ENCODE measurements around the gene MRRF.

The MRRF gene

GRCh38 chr9:122333169-122333808 lies 68.6 kb downstream of the MRRF start:
- H3K9ac ChIP-seq (ENCODE audit: low read depth, low read length): no peak overlapping the region
- no peaks in the 10 kb centered on the region for H3K36me3 ChIP-seq (ENCODE audit: control insufficient read depth, insufficient read depth, low read length)
- H3K4me1 ChIP-seq (ENCODE audit: control insufficient read depth, insufficient read depth, low read length): peaks cover 48% of the 10 kb centered on the region
- no peak overlapping the region for H3K4me3 ChIP-seq (ENCODE audit: low read depth, low read length)
- no peak overlapping the region for H3K27ac ChIP-seq (ENCODE audit: low read depth, low read length)
- no peaks in the 10 kb centered on the region for H3K27me3 ChIP-seq (ENCODE audit: control insufficient read depth, insufficient read depth, low read length)
- no peaks in the 10 kb centered on the region for H3K9me3 ChIP-seq (ENCODE audit: control insufficient read depth, insufficient read depth, low read length)

GRCh38 chr9:122334916-122335315 lies 70.2 kb downstream of the MRRF start:
- H3K36me3 ChIP-seq (ENCODE audit: control insufficient read depth, insufficient read depth, low read length): no peaks in the 10 kb centered on the region
- H3K4me3 ChIP-seq (ENCODE audit: low read depth, low read length): no peak overlapping the region
- no peaks in the 10 kb centered on the region for H3K9me3 ChIP-seq (ENCODE audit: control insufficient read depth, insufficient read depth, low read length)
- peaks cover 58% of the 10 kb centered on the region for H3K4me1 ChIP-seq (ENCODE audit: control insufficient read depth, insufficient read depth, low read length)
- H3K27ac ChIP-seq (ENCODE audit: low read depth, low read length): no peak overlapping the region
- H3K27me3 ChIP-seq (ENCODE audit: control insufficient read depth, insufficient read depth, low read length): no peaks in the 10 kb centered on the region
- no peak overlapping the region for H3K9ac ChIP-seq (ENCODE audit: low read depth, low read length)

DNA sequence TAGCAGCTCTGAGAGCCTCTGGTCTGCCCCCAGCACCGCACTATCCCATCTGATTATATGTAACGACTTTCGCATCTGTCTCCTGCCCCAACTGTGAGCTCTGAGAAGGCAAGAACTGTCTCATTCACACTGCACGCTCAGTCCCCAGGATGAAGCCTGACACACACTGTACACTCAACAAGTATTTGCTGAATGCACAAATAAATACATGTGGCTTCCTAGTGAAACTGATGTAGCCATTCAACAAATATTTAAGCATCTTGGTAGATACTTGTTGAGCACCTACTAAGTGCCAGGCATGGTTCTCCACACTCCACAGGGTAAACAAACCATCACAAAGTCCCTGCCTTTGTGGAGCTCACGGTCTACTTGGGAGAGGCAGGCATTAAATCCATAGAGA lies 71.5 kb downstream of the MRRF start:
- no peaks in the 10 kb centered on the region for H3K36me3 ChIP-seq (ENCODE audit: control insufficient read depth, insufficient read depth, low read length)
- H3K4me3 ChIP-seq (ENCODE audit: low read depth, low read length): no peak overlapping the region
- H3K9me3 ChIP-seq (ENCODE audit: control insufficient read depth, insufficient read depth, low read length): no peaks in the 10 kb centered on the region
- H3K27me3 ChIP-seq (ENCODE audit: control insufficient read depth, insufficient read depth, low read length): no peaks in the 10 kb centered on the region
- H3K27ac ChIP-seq (ENCODE audit: low read depth, low read length): no peak overlapping the region
- peaks cover 58% of the 10 kb centered on the region for H3K4me1 ChIP-seq (ENCODE audit: control insufficient read depth, insufficient read depth, low read length)
- no peak overlapping the region for H3K9ac ChIP-seq (ENCODE audit: low read depth, low read length)

GRCh38 chr9:122336866-122337555 lies 72.3 kb downstream of the MRRF start:
- H3K4me3 ChIP-seq (ENCODE audit: low read depth, low read length): 0 out of 2 replicates have a peak overlapping the region, but pooled peaks have one; percentile 27
- no peaks in the 10 kb centered on the region for H3K36me3 ChIP-seq (ENCODE audit: control insufficient read depth, insufficient read depth, low read length)
- no peaks in the 10 kb centered on the region for H3K9me3 ChIP-seq (ENCODE audit: control insufficient read depth, insufficient read depth, low read length)
- no peak overlapping the region for H3K27ac ChIP-seq (ENCODE audit: low read depth, low read length)
- peaks cover 56% of the 10 kb centered on the region for H3K4me1 ChIP-seq (ENCODE audit: control insufficient read depth, insufficient read depth, low read length)
- H3K9ac ChIP-seq (ENCODE audit: low read depth, low read length): no peak overlapping the region
- no peaks in the 10 kb centered on the region for H3K27me3 ChIP-seq (ENCODE audit: control insufficient read depth, insufficient read depth, low read length)

DNA sequence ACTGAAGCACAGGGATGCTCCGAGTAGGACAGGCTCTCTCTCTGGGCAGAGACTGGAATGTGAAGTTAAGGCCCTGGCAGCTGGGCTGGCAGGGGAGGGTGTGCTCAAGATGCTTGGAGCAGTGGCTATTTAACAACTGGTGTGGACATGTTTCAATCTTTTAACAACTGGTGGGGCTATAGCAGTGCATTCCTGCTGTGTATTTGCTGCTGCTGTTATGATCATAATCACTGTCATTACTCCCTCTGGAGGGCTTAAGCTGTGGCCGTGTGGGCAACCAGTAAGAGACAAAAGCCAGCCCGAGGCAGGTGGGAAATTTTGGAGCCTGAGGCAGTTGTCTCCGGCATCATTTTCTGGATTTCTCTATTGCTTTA lies 72.9 kb downstream of the MRRF start:
- Histone ChIP-seq H3K27ac (ENCODE audit: low read depth, low read length) (no peak overlapping the region), H3K27me3 (ENCODE audit: control insufficient read depth, insufficient read depth, low read length) (no peaks in the 10 kb centered on the region), H3K4me3 (ENCODE audit: low read depth, low read length) (0 out of 2 replicates have a peak overlapping the region, but pooled peaks have one; percentile 27), H3K36me3 (ENCODE audit: control insufficient read depth, insufficient read depth, low read length) (no peaks in the 10 kb centered on the region), H3K9me3 (ENCODE audit: control insufficient read depth, insufficient read depth, low read length) (no peaks in the 10 kb centered on the region), H3K9ac (ENCODE audit: low read depth, low read length) (no peak overlapping the region), H3K4me1 (ENCODE audit: control insufficient read depth, insufficient read depth, low read length) (peaks cover 56% of the 10 kb centered on the region)

GRCh38 chr9:122338536-122338935 lies 73.9 kb downstream of the MRRF start:
- Histone ChIP-seq H3K27me3 (ENCODE audit: control insufficient read depth, insufficient read depth, low read length) (no peaks in the 10 kb centered on the region), H3K4me1 (ENCODE audit: control insufficient read depth, insufficient read depth, low read length) (peaks cover 52% of the 10 kb centered on the region), H3K36me3 (ENCODE audit: control insufficient read depth, insufficient read depth, low read length) (no peaks in the 10 kb centered on the region), H3K9ac (ENCODE audit: low read depth, low read length) (no peak overlapping the region), H3K4me3 (ENCODE audit: low read depth, low read length) (no peak overlapping the region), H3K27ac (ENCODE audit: low read depth, low read length) (no peak overlapping the region), H3K9me3 (ENCODE audit: control insufficient read depth, insufficient read depth, low read length) (no peaks in the 10 kb centered on the region)

GRCh38 chr9:122338994-122339393 lies 74.3 kb downstream of the MRRF start:
- Histone ChIP-seq H3K9ac (ENCODE audit: low read depth, low read length) (no peak overlapping the region), H3K9me3 (ENCODE audit: control insufficient read depth, insufficient read depth, low read length) (no peaks in the 10 kb centered on the region), H3K4me3 (ENCODE audit: low read depth, low read length) (no peak overlapping the region), H3K27me3 (ENCODE audit: control insufficient read depth, insufficient read depth, low read length) (no peaks in the 10 kb centered on the region), H3K4me1 (ENCODE audit: control insufficient read depth, insufficient read depth, low read length) (peaks cover 52% of the 10 kb centered on the region), H3K36me3 (ENCODE audit: control insufficient read depth, insufficient read depth, low read length) (no peaks in the 10 kb centered on the region), H3K27ac (ENCODE audit: low read depth, low read length) (no peak overlapping the region)

DNA sequence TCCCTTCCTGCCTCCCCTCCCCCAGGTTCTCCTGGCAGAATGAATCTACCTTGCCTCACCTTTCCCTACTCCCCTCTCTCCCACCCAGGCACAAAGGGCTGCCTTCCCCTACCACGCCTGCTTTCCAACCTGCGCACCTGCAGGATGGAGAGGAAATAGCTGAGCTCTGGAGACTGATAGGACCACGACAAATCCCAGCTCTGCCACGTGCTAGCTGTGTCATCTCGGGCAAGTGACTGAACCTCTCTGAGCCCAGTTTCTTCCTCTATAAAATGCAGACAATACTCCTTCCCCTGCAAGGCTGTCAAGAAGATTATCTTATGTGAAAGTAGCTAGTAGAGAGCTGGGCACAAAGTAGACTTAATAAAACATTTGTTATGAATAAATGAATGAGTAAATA lies 74.9 kb downstream of the MRRF start:
- no peak overlapping the region for H3K27ac ChIP-seq (ENCODE audit: low read depth, low read length)
- H3K36me3 ChIP-seq (ENCODE audit: control insufficient read depth, insufficient read depth, low read length): no peaks in the 10 kb centered on the region
- no peaks in the 10 kb centered on the region for H3K27me3 ChIP-seq (ENCODE audit: control insufficient read depth, insufficient read depth, low read length)
- H3K9me3 ChIP-seq (ENCODE audit: control insufficient read depth, insufficient read depth, low read length): no peaks in the 10 kb centered on the region
- peaks cover 52% of the 10 kb centered on the region for H3K4me1 ChIP-seq (ENCODE audit: control insufficient read depth, insufficient read depth, low read length)
- no peak overlapping the region for H3K9ac ChIP-seq (ENCODE audit: low read depth, low read length)
- no peak overlapping the region for H3K4me3 ChIP-seq (ENCODE audit: low read depth, low read length)

DNA sequence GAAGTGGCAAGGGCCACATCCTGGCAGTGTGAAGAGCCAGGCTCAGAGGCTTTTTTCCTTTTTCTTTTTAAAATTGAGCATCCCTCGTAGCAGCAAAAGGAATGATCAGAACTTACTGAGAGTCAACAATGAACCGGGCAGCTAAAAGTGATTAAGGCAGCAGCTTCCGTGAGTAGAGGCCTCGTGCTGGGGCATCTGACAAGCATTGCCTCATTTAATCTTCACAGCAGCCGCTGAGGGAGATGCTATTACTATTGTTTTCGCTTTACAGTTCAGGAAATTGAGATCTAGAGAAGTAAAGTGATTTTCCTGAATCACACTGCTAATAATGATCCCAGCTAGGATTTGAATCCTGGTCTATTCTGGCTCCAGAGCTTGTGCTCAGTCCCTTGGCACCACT lies 75.5 kb downstream of the MRRF start:
- Histone ChIP-seq H3K36me3 (ENCODE audit: control insufficient read depth, insufficient read depth, low read length) (no peaks in the 10 kb centered on the region), H3K9me3 (ENCODE audit: control insufficient read depth, insufficient read depth, low read length) (no peaks in the 10 kb centered on the region), H3K27ac (ENCODE audit: low read depth, low read length) (no peak overlapping the region), H3K9ac (ENCODE audit: low read depth, low read length) (no peak overlapping the region), H3K27me3 (ENCODE audit: control insufficient read depth, insufficient read depth, low read length) (no peaks in the 10 kb centered on the region), H3K4me3 (ENCODE audit: low read depth, low read length) (no peak overlapping the region), H3K4me1 (ENCODE audit: control insufficient read depth, insufficient read depth, low read length) (peaks cover 52% of the 10 kb centered on the region)

- H3K27me3 ChIP-seq (ENCODE audit: control insufficient read depth, insufficient read depth, low read length): peaks cover 17% of the 10 kb centered on the region
- H3K4me1 ChIP-seq (ENCODE audit: control insufficient read depth, insufficient read depth, low read length): peaks cover 34% of the 10 kb centered on the region
- no peak overlapping the region for H3K9ac ChIP-seq (ENCODE audit: low read depth, low read length)
- H3K27ac ChIP-seq (ENCODE audit: low read depth, low read length): no peak overlapping the region
- no peaks in the 10 kb centered on the region for H3K9me3 ChIP-seq (ENCODE audit: control insufficient read depth, insufficient read depth, low read length)
- no peak overlapping the region for H3K4me3 ChIP-seq (ENCODE audit: low read depth, low read length)
- no peaks in the 10 kb centered on the region for H3K36me3 ChIP-seq (ENCODE audit: control insufficient read depth, insufficient read depth, low read length)
Measured at GRCh38 chr9:122342323-122343050, 77.8 kb downstream of the MRRF start.
